DMS153 treated with DMSO at 0.1 percent for 48 hours (cell line): Measurements from ENCODE around the gene FRMD4A.

Experiments used
- DNase-seq: peaks from one replicate; lab custom pipeline; 2025; ENCODE audit not compliant: unreplicated experiment; lab: John Stamatoyannopoulos, UW

FRMD4A gene

GRCh38 chr10:14345262-14345661 lies 14.5 kb upstream of the FRMD4A start:
- DNase-seq = no peak

GRCh38 chr10:14340051-14340744 lies 9.5 kb upstream of the FRMD4A start:
- DNase-seq = no peak

GRCh38 chr10:14336736-14337135 lies 6.0 kb upstream of the FRMD4A start:
- no peak for DNase-seq

- DNase-seq = no peak
Measured at GRCh38 chr10:14334771-14335170, 4.0 kb upstream of the FRMD4A start.

GRCh38 chr10:14333606-14334005 lies 2.9 kb upstream of the FRMD4A start:
- no peak for DNase-seq

GRCh38 chr10:14332903-14333302 lies 2.2 kb upstream of the FRMD4A start:
- DNase-seq = no peak

- no peak for DNase-seq
Measured at GRCh38 chr10:14329746-14330173, 964 bp downstream of the FRMD4A start.

- no peak for DNase-seq
Measured at GRCh38 chr10:14328881-14329672, 1.6 kb downstream of the FRMD4A start.

- DNase-seq = peak; percentile 20
Measured at GRCh38 chr10:14327527-14327926, 3.2 kb downstream of the FRMD4A start.

GRCh38 chr10:14326581-14326980 lies 4.1 kb downstream of the FRMD4A start:
- DNase-seq = no peak

GRCh38 chr10:14325325-14325955 lies 5.3 kb downstream of the FRMD4A start:
- DNase-seq = no peak

- no peak for DNase-seq
Measured at GRCh38 chr10:14322526-14323188, 8.1 kb downstream of the FRMD4A start.

- DNase-seq = no peak
Measured at GRCh38 chr10:14318007-14318406, 12.7 kb downstream of the FRMD4A start.

GRCh38 chr10:14312014-14312413 lies 18.7 kb downstream of the FRMD4A start:
- peak; percentile 40 for DNase-seq

GRCh38 chr10:14311206-14311957 lies 19.3 kb downstream of the FRMD4A start:
- DNase-seq = no peak

- no peak for DNase-seq
Measured at GRCh38 chr10:14309593-14309992, 21.1 kb downstream of the FRMD4A start.

- DNase-seq = no peak
Measured at GRCh38 chr10:14306190-14306589, 24.5 kb downstream of the FRMD4A start.

GRCh38 chr10:14304046-14304445 lies 26.7 kb downstream of the FRMD4A start:
- DNase-seq = no peak

GRCh38 chr10:14302035-14302434 lies 28.7 kb downstream of the FRMD4A start:
- DNase-seq = no peak

- DNase-seq = no peak
Measured at GRCh38 chr10:14299556-14299955, 31.2 kb downstream of the FRMD4A start.
